ENCODE data around the gene NTF4. TPM values are rescaled to one million over a fixed set of nuclear protein-coding genes. Genes with fewer than 3 reads are reported as not detected.
"Not testable (repeated sequence)": the region's sequence is repeated elsewhere in the genome, so short reads cannot be mapped to it uniquely, and the experiment has no call there.

Gene NTF4
- total RNA-seq, 1 donor from 2014 or later = 7.3 TPM

DNA sequence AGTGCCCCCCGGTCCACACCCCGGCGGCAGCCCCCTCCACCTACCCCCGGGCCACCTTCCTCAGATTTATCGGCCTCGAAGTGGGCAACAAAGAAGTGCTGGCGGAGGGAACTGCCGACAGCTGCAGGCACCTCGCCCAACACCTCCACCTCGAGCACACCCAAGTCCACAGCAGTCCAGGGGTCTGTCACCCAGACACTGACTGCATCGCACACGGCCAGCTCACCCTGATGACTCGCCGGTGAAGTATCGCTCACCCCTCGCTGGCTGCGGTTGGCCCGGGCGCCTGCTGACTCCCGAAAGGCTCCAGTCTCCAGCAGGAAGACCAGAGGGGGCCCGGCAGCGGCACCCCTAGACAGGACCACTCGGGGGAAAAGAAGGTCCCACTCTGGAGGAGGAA is 39.0 kb downstream of the NTF4 start:
- FAIRE-seq; H2AFZ ChIP-seq (ENCODE audit: low read depth, low read length): not testable (repeated sequence)

DNA sequence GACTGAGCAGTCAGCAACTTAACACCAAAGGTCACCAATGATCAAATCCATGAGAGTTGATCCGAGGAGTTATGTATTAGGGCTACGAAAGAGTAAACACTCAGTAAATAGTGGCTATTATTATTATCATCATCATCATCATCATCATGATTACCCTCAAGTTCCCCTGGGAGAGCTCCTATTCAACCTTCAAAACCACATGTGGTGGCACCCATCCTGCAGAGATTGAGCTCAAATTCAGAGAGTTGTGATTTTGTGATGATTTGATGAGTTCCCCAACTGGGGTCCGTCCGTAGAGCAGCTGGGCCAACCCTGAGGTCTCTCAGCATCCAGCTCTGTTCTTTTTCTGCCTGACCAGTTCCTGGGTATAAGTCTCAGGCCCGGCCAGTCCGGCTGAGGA is 39.5 kb downstream of the NTF4 start:
- not testable (repeated sequence) for H3K36me3 ChIP-seq (ENCODE audit: insufficient read depth, low read length); H3K27me3 ChIP-seq (ENCODE audit: insufficient read depth, low read length); H3K9me3 ChIP-seq (ENCODE audit: insufficient read depth, low read depth, low read length); H3K4me3 ChIP-seq (ENCODE audit: insufficient read depth, low read depth, low read length); H3K9me3 Mint-ChIP-seq (ENCODE audit: unreplicated experiment); H3K79me2 ChIP-seq (ENCODE audit: insufficient read depth, low read length); H3K27me3 Mint-ChIP-seq (ENCODE audit: low read depth, unreplicated experiment); H3K4me2 ChIP-seq (ENCODE audit: low read length); H3K4me1 ChIP-seq (ENCODE audit: insufficient read depth, low read length); H3K4me3 Mint-ChIP-seq (ENCODE audit: unreplicated experiment); FAIRE-seq; H2AFZ ChIP-seq (ENCODE audit: low read depth, low read length); H3K9ac ChIP-seq (ENCODE audit: low read length); H3K36me3 Mint-ChIP-seq (ENCODE audit: low read depth, unreplicated experiment); DNase-seq (ENCODE audit: low read depth); H3K27ac ChIP-seq (ENCODE audit: low read depth, low read length); H4K20me1 ChIP-seq (ENCODE audit: insufficient read depth, low read length)
- peak overlapping the region; percentile 54 for H3K27ac Mint-ChIP-seq (ENCODE audit: unreplicated experiment)
- H3K4me1 Mint-ChIP-seq (ENCODE audit: low read depth, unreplicated experiment) = peaks cover 23% of the 10 kb centered on the region

More for the DNA sequence above, 39.0 kb downstream of the NTF4 start:
- H3K9me3 Mint-ChIP-seq (ENCODE audit: unreplicated experiment); H3K9ac ChIP-seq (ENCODE audit: low read length); DNase-seq (ENCODE audit: low read depth); H3K27me3 ChIP-seq (ENCODE audit: insufficient read depth, low read length); H4K20me1 ChIP-seq (ENCODE audit: insufficient read depth, low read length); H3K4me3 ChIP-seq (ENCODE audit: insufficient read depth, low read depth, low read length); H3K27me3 Mint-ChIP-seq (ENCODE audit: low read depth, unreplicated experiment); H3K36me3 Mint-ChIP-seq (ENCODE audit: low read depth, unreplicated experiment); H3K79me2 ChIP-seq (ENCODE audit: insufficient read depth, low read length); H3K9me3 ChIP-seq (ENCODE audit: insufficient read depth, low read depth, low read length); H3K4me1 ChIP-seq (ENCODE audit: insufficient read depth, low read length); H3K36me3 ChIP-seq (ENCODE audit: insufficient read depth, low read length): not testable (repeated sequence)
- Mint-ChIP-seq H3K4me3 (ENCODE audit: unreplicated experiment) (peak overlapping the region; percentile 54), H3K27ac (ENCODE audit: unreplicated experiment) (peak overlapping the region; percentile 98), H3K4me1 (ENCODE audit: low read depth, unreplicated experiment) (peaks cover 25% of the 10 kb centered on the region)
- Histone ChIP-seq H3K27ac (ENCODE audit: low read depth, low read length) (peak overlapping the region; percentile 33), H3K4me2 (ENCODE audit: low read length) (peak overlapping the region; percentile 41)

DNA sequence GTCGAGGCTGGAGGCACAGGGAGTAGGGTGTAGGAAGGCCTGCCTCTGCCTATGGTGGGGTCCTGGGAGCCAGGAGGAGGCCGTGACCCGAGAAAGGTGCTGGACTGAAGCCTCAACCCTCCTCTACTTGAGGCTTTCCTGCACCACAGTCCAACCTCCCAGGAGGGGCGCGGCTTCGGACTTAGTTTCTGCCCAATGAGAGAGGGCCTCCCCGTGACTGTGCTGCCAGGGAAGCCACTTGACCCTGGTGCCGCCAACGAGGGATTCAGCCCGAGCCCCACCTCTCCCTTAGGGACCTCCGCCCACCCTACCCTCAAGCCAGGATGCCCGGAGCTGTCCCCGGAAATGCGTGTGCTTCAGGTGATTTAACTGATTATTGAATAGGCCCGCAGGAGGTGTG is 40.4 kb downstream of the NTF4 start, which contains the start of gene CGB3:
TSS of gene CGB3 (minus strand) at position 101 of the 400 bp plus-strand sequence. CDS start 362 bp downstream, outside the sequence.
- not testable (repeated sequence) for H3K27ac ChIP-seq (ENCODE audit: low read depth, low read length); H3K27me3 ChIP-seq (ENCODE audit: insufficient read depth, low read length); H3K4me3 Mint-ChIP-seq (ENCODE audit: unreplicated experiment); H3K36me3 ChIP-seq (ENCODE audit: insufficient read depth, low read length); H3K4me2 ChIP-seq (ENCODE audit: low read length); H3K4me1 ChIP-seq (ENCODE audit: insufficient read depth, low read length); H4K20me1 ChIP-seq (ENCODE audit: insufficient read depth, low read length); H3K9me3 ChIP-seq (ENCODE audit: insufficient read depth, low read depth, low read length); H3K79me2 ChIP-seq (ENCODE audit: insufficient read depth, low read length); H2AFZ ChIP-seq (ENCODE audit: low read depth, low read length); H3K27me3 Mint-ChIP-seq (ENCODE audit: low read depth, unreplicated experiment); H3K9ac ChIP-seq (ENCODE audit: low read length); H3K4me3 ChIP-seq (ENCODE audit: insufficient read depth, low read depth, low read length); DNase-seq (ENCODE audit: low read depth); FAIRE-seq; H3K36me3 Mint-ChIP-seq (ENCODE audit: low read depth, unreplicated experiment); H3K9me3 Mint-ChIP-seq (ENCODE audit: unreplicated experiment)
- Mint-ChIP-seq H3K4me1 (ENCODE audit: low read depth, unreplicated experiment) (peaks cover 17% of the 10 kb centered on the region), H3K27ac (ENCODE audit: unreplicated experiment) (peak within 1 kb of the TSS; percentile 54)

DNA sequence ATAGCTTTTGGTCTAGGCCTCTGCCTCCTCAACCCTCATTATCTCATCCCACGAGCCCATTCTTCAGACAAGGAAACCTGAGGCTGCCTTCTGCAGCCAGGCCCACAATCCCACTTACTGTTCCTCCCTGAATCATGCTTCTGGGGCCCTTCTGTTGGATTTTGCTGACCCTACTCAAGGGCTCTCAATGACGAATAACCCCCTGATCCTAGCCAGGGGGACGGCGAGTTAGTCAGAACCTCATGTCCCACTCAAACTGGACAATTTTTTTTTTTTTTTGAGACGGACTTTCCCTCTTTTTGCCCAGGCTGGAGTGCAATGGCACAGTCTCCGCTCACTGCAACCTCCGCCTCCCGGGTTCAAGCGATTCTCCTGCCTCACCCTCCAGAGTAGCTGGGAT is 42.5 kb downstream of the NTF4 start:
- no peaks in the 10 kb centered on the region for H3K79me2 ChIP-seq (ENCODE audit: insufficient read depth, low read length)
- H3K27ac ChIP-seq (ENCODE audit: low read depth, low read length) = no peak overlapping the region
- FAIRE-seq (no peak), DNase-seq (ENCODE audit: low read depth) (no peak)
- Mint-ChIP-seq H3K27ac (ENCODE audit: unreplicated experiment) (no peak overlapping the region), H3K9me3 (ENCODE audit: unreplicated experiment) (no peaks in the 10 kb centered on the region), H3K4me1 (ENCODE audit: low read depth, unreplicated experiment) (peaks cover 20% of the 10 kb centered on the region), H3K36me3 (ENCODE audit: low read depth, unreplicated experiment) (peaks cover 2% of the 10 kb centered on the region), H3K4me3 (ENCODE audit: unreplicated experiment) (no peak overlapping the region), H3K27me3 (ENCODE audit: low read depth, unreplicated experiment) (peaks cover 2% of the 10 kb centered on the region)
- H3K4me3 ChIP-seq (ENCODE audit: insufficient read depth, low read depth, low read length) = no peak overlapping the region
- H3K27me3 ChIP-seq (ENCODE audit: insufficient read depth, low read length) = no peaks in the 10 kb centered on the region
- no peak overlapping the region for H3K9ac ChIP-seq (ENCODE audit: low read length)
- H3K36me3 ChIP-seq (ENCODE audit: insufficient read depth, low read length) = no peaks in the 10 kb centered on the region
- H3K9me3 ChIP-seq (ENCODE audit: insufficient read depth, low read depth, low read length) = no peaks in the 10 kb centered on the region
- H3K4me2 ChIP-seq (ENCODE audit: low read length) = no peak overlapping the region
- H4K20me1 ChIP-seq (ENCODE audit: insufficient read depth, low read length) = no peaks in the 10 kb centered on the region
- TF ChIP-seq, protein P1, sequence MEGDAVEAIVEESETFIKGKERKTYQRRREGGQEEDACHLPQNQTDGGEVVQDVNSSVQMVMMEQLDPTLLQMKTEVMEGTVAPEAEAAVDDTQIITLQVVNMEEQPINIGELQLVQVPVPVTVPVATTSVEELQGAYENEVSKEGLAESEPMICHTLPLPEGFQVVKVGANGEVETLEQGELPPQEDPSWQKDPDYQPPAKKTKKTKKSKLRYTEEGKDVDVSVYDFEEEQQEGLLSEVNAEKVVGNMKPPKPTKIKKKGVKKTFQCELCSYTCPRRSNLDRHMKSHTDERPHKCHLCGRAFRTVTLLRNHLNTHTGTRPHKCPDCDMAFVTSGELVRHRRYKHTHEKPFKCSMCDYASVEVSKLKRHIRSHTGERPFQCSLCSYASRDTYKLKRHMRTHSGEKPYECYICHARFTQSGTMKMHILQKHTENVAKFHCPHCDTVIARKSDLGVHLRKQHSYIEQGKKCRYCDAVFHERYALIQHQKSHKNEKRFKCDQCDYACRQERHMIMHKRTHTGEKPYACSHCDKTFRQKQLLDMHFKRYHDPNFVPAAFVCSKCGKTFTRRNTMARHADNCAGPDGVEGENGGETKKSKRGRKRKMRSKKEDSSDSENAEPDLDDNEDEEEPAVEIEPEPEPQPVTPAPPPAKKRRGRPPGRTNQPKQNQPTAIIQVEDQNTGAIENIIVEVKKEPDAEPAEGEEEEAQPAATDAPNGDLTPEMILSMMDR (IDR thresholded peaks at IDR 0.05; ENCODE audit: insufficient read depth, low read depth, low read length) = no peak
- TF ChIP-seq EZH2 (IDR thresholded peaks at IDR 0.05; ENCODE audit: insufficient read depth, low read length) = no peak
- peaks cover 22% of the 10 kb centered on the region for H3K4me1 ChIP-seq (ENCODE audit: insufficient read depth, low read length)
- H2AFZ ChIP-seq (ENCODE audit: low read depth, low read length) = no peak overlapping the region

All from astrocyte (in vitro differentiated cells and primary cell).